ENCODE data around the gene PARVG.

The PARVG gene

DNA sequence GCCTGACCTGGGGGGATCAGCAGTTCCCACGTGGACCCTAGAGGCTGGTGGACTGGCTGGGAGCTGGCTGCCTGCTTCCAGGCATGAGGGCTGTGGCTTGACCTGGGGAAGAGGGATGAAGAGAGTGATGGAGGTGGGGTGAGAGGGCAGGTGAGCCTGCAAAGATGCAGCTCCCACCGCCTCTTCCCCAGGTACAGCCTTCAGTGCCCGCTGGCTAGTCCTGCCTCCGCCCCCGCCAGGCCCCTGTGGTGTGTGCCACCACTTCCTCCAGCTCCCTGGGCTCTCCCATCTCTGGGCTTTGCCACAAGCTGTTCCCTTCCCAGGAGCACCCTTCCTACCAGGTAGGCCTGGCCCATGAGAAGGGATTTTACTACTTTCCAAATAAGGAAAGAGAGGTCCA, 19.1 kb downstream of the PARVG start:
- DNase-seq = no peak

DNA sequence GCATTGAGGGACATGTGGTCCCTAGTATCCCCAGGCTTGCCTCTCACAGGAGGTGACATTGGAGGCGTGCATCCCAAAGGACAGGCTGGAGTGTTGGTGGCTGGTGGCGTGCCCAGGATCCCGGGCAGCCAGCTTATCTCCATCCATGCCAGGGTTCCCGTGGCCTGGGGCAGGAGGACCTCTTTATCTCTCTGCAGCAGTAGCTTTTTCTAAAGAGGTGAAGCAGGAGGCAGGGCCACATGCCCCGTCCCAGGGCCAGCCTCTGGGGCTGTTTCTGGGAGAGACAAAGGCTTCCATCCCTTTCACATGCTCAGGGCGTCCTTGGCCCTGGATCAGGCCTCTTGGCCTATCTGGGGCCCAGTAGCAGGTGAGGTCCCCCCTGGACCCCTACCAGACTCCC, 19.7 kb downstream of the PARVG start:
- DNase-seq = no peak

DNA sequence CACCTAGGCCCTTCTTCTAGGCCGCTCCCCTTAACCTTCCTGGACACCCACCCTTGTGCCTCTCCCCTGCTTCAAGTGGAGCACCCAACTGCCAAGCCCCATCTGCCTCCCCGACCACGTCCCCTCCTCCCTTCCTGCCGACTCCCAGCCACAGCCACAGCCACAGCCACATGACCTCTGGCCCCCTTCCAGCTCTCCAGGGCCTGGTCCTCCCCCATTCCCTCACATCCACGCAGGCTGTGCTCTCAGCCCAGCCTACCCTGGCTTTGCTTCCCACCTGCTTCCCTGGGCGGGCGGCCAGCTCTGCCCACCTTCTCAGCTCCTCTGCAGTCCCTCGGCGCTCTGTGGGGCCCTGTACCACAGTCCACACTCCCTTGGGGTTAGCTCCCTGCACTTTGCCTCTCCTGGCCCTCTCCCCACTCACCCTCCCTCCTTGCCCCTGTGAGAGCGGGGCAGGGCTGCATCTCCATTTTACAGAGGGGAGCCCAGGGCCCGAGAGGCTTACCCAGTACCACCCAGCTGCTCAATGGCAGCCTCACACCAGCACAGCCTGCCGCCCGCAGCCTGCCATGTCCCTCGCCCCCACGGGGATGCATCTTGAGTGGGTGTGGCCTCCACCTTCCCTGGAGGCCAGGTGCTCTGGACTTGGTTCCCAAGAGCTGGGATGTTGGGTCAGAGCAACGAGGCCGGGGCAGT, 20.3 kb downstream of the PARVG start:
- DNase-seq = no peak

- no peak for DNase-seq
These were observed 20.9 kb downstream of the PARVG start for GRCh38 chr22:44201665-44202064.

DNA sequence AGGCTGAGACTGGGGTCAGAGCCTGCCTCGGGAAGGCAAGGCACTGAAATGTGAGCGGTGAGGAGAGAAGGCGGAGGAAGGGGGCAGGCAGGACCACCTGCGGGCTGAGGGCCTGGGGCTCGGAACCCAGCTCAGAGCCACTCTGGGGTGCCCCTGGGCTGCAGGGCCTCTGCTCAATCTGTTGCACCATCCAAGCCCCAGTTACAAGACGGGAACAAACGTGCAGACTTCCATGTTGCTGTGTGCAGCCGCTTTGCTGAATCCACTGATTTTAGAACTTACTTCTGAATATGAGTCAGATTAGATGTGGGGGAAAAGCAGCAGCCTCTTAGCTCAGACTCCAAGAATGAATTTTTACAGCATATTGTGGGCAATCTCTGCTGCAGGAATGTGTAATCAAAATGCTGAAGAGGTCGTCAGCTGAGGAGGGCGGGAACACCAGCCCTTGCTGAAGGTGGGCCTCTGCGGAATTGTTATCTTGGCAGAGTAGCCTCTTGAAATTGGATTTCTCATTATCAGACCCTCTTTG, 21.6 kb downstream of the PARVG start:
- no peak for DNase-seq

DNA sequence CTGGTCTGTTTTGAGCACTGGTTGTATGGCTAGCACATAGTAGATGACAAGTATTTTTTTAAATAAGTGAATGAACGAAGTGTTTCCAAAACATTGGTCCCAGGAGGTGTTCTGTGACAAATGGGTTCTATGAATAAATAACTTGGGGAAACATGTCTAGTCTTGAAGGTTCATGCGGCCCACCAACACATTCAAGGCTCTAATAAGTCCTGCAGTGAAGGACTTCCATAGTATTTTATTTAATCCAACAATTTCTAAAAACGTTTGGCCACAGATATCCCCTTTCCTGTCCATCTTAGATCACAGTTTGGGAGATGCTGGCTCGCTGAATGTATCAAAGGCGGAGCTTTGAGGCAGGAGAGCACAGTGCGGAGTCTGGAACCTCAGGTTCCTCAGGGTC, 22.5 kb downstream of the PARVG start:
- DNase-seq = no peak

DNA sequence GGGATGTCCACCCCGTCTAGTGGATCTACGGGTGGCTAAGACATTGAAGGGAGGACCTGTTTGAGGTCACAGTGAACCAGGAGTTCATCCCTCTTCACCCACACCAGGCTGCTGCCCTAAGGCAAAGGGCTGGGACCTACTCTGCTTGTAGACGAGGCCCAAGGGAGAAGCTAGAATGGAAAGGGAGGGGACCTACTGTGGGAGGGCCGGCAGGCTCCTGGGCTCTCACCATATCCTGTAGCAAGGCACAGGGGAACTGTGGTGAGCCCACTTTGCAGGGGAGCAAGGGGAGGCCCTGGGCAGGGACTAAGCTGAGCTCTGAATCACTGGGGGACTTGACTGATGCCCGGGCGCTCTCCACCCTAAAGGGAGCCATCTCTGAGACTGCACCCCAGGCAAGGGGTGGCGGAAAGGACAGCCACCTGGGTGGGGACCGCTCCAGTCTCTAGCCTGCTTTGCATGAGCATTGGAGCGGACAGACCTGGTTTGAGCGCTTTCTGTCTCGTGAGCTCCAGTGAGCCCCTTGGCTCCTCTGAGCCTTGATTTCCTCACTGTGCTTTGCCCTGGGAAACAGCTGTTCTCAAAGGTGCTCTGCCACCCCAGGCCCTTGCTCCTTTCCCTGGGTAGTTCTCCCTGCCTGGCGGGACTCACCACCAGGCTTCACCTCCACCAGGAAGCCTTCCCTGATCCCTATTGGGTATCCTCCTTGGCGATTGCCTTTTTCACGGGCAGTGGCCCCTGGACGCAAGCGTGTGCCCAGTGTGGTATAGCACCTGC, 24.2 kb downstream of the PARVG start:
- no peak for DNase-seq

DNA sequence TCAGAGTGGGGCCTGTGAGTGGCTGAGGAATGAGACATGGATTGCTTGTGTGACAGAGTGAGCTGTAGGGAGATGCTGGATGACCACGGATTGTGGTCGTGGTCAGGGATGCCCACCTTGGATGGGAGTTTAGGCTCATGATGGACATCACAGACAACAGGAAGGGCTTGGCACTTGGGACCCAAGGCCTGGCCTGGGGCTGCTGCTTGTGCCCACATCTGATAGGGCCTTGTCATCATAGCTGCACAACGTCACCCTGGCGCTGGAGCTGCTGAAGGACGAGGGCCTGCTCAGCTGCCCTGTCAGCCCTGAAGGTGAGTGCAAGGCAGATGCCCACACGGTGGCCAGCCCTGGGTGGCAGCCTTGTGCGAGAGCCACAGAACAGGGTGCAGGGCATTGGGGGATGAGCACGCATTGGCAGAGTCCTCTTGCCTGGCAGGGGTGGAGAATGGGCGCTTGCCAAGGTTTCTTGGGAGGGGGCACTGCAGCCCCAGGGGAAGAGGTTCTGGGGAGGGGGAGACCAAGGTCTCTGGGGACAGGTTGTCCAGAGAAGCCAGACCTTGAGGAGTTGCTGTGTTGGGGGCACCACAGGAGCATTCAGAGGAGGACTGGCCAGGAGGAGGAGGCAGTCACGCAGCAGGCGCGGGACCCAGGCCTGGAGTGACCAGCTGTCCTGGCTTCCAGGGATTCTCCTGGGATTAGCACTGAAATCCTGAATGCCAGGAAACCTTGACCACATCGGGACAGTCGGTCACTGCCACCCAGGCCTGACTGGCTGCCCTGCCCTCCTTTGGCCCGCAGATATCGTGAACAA, 25.0 kb downstream of the PARVG start:
- DNase-seq = no peak

GRCh38 chr22:44206330-44206645, 25.6 kb downstream of the PARVG start:
- DNase-seq = no peak

DNA sequence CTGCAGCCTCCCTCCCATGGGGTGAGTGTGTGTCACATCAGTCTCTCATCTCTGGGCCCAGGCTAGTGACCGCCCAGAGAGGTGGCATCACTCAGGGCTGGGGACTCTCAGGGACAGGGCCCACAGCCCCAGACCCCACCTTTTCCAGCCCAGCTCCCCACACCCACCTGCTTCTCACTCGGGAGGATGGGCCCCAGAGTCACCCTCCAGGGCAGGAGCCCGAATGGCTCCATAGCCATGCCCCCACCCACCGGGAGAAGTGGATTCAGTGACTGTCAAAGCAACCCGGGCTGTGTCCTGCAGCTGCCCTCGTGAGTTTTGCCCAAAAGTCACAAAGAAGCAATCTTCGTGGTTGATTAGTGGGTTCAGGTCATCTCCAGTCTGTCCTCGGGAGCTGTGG, 26.0 kb downstream of the PARVG start:
- no peak for DNase-seq

GRCh38 chr22:44207173-44207980, 26.7 kb downstream of the PARVG start:
- no peak for DNase-seq

DNA sequence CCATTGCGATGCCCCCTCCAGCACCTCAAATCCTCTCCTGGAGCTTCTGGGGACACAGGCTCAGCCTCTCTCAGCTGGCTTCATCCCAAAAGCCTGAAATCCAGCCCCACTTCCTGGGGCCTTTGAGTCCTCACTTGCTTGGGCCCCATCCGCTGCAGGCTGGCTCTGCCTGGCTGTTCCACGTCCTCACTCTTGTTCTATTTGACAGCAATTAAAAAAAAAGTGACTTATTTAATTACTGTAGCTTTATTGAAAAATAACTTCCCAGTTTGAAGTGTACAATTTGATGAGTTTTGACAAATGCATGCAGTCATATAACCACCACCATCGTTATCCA, 27.2 kb downstream of the PARVG start:
- DNase-seq = no peak

- DNase-seq = no peak
These were observed 28.6 kb downstream of the PARVG start for GRCh38 chr22:44209343-44209742.

GRCh38 chr22:44210722-44211121, 30.0 kb downstream of the PARVG start:
- no peak for DNase-seq

DNA sequence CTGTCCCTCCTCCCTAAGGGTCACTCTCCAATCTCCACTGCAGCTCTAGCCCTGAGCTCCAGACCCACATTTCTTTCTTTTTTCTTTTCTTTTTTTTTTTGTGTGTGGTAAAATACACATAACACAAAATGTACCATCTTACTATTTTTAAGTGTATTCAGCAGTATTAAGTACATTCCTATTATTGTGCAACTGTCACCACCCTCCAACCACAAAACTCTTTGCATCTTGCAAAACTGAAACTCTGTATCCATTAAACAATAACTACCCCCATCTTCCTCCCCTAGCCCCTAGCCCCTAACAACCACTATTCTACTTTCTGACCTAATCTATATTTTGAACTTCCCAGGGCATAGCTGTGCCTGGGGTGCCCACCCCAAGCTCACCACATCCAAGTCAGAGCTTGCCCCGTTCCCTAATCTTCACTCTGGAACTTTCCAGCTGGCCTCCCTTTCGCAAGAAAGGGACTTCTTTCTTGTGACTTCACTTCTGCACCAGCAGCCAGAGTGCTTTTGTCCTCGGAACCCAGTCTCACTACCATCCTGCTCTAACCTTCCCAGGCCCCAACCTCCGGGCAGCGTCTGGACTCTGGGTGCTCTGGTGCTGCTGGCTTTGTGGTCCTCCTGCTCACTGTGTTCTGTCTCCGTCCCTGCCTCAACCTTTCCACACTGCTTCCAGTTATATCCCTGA, 30.7 kb downstream of the PARVG start:
- no peak for DNase-seq

DNA sequence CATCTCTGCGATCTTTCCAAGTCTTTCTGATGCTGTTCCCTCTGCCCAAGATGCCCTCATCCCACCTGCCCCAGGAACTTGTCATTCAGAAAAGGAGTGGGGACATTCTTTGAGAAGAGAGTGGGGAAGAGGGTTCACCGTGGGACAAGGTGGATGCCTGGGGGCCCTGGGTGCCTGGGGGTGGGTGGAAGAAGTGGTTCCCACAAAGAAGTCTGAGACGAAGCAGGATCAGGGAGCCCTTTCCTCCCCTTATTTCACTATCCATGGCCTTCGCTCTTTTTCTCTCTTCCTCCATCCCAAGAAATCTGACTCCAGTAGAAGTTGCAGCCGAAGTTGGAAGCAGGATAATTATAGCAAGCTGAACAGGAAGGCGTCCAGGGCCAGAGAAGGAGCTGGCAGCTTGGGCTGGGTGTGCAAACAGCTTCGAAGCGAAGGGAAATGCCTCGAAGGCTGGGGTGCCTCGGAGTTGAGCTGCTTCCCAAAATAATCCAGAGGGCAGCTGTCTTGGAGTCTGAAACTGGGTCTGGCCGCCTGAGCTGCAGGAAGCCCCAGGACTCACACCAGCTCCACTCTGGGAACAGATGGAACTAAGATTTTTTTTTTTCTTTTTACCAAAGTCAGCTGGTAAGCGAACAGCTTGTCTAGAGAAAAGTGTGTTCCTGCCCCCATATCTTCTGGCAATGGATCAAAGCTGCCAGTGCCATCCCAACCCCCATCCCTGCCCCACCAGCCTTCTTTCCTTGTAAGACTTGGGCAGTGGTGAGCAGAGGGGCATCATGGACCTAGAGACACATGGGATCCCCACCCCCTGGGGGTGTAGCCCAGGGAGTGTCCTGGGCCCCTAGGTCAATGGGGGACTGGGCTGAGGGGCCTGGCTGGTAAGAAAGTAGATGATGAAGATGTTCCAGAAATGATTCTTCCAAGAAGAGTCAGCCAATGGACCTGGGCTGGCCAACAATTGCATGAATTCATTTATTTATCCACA, 31.5 kb downstream of the PARVG start:
- DNase-seq = no peak

- DNase-seq = no peak
These were observed 32.2 kb downstream of the PARVG start for GRCh38 chr22:44212936-44213335.

GRCh38 chr22:44213489-44214043, 32.8 kb downstream of the PARVG start:
- DNase-seq = no peak

DNA sequence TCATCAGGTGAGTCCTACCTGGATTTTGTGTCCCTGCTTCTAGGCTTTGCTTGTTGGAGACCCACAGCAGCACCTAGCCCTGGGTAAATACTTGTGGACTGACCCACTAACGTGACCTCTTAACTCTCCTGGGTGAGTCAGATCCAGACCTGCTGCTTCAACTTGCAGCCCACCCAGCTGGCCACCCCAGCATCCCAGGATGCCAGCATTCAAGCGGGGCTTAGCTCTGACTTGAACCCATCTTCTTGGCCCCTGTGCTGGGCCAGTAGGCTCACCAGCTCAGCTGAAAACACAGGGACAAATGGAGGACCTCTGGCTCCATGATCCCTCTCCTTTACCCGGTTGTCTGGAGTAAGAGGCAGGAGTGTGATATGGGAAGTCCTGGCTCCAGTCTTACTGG, 33.5 kb downstream of the PARVG start:
- no peak for DNase-seq

- DNase-seq = no peak
These were observed 34.0 kb downstream of the PARVG start for GRCh38 chr22:44214764-44215163.

DNA sequence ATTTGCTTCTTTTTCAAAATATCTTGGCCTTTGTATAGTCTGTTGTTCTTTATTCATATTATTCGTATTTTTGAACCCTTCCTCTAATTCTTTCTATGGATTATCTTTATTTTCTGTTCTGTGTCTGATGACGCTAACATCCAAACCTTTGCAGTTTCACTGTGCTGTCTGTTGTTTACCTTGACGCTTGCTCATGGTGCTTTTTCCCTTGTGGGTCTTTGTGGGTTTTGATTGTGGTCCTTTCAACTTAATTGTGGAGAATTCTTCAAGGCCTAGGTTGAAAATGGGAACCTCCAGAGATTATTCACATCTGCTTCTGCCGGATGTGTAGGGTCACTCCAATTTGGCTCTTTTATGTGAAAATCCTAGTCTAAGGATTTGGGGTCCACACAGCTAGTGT, 34.6 kb downstream of the PARVG start:
- DNase-seq = no peak

All from cortex of kidney (tissue), 1 donor.